ENCODE measurements around the gene EIF2B1.

Gene EIF2B1

GRCh38 chr12:123614531-123614930 is 19.0 kb downstream of the EIF2B1 start:
- no peak overlapping the region for H3K4me3 ChIP-seq (ENCODE audit: insufficient read depth, low read length, poor library complexity, severe bottlenecking)
- no peaks in the 10 kb centered on the region for H3K9me2 ChIP-seq (replicated peaks; ENCODE audit: insufficient read depth, low read length)
- no peaks in the 10 kb centered on the region for H3K27me3 ChIP-seq (ENCODE audit: low read length)
- H2AFZ ChIP-seq (ENCODE audit: low read depth, low read length, severe bottlenecking): no peak overlapping the region
- H4K20me1 ChIP-seq (ENCODE audit: low read depth, low read length): no peaks in the 10 kb centered on the region
- H3K9me3 ChIP-seq (ENCODE audit: insufficient read depth, low read length): no peaks in the 10 kb centered on the region
- TF ChIP-seq CTCF (IDR thresholded peaks at IDR 0.05; ENCODE audit: insufficient read depth, low read length, poor library complexity, severe bottlenecking) (no peak), EZH2phosphoT487 (conservative IDR thresholded peaks at IDR 0.05; ENCODE audit: low read length) (no peak)
- peaks cover 16% of the 10 kb centered on the region; the same call in 1 of the 2 replicates for H3F3A ChIP-seq (ENCODE audit: insufficient read depth)
- no peak overlapping the region for H3K9ac ChIP-seq (ENCODE audit: low read length)
- no peak overlapping the region for H3K27ac ChIP-seq (ENCODE audit: low read depth, low read length)
- no peak overlapping the region for H3K4me2 ChIP-seq (ENCODE audit: low read depth, low read length, poor library complexity, severe bottlenecking)
- H3K79me2 ChIP-seq (ENCODE audit: insufficient read depth, low read length): peaks cover 8% of the 10 kb centered on the region; the same call in 1 of the 2 replicates
- peaks cover 53% of the 10 kb centered on the region for H3K36me3 ChIP-seq (ENCODE audit: low read length)

GRCh38 chr12:123614110-123614509 is 19.4 kb downstream of the EIF2B1 start:
- Histone ChIP-seq H3K9me2 (replicated peaks; ENCODE audit: insufficient read depth, low read length) (no peaks in the 10 kb centered on the region), H3K79me2 (ENCODE audit: insufficient read depth, low read length) (peaks cover 8% of the 10 kb centered on the region; the same call in 1 of the 2 replicates), H4K20me1 (ENCODE audit: low read depth, low read length) (no peaks in the 10 kb centered on the region), H3K36me3 (ENCODE audit: low read length) (peaks cover 52% of the 10 kb centered on the region), H3K4me2 (ENCODE audit: low read depth, low read length, poor library complexity, severe bottlenecking) (no peak overlapping the region), H3K4me3 (ENCODE audit: insufficient read depth, low read length, poor library complexity, severe bottlenecking) (no peak overlapping the region), H3K27me3 (ENCODE audit: low read length) (no peaks in the 10 kb centered on the region), H3K9me3 (ENCODE audit: insufficient read depth, low read length) (no peaks in the 10 kb centered on the region), H3K9ac (ENCODE audit: low read length) (no peak overlapping the region), H3F3A (ENCODE audit: insufficient read depth) (peaks cover 13% of the 10 kb centered on the region; the same call in 1 of the 2 replicates), H3K27ac (ENCODE audit: low read depth, low read length) (no peak overlapping the region), H2AFZ (ENCODE audit: low read depth, low read length, severe bottlenecking) (no peak overlapping the region)
- TF ChIP-seq EZH2phosphoT487 (conservative IDR thresholded peaks at IDR 0.05; ENCODE audit: low read length): no peak
- TF ChIP-seq CTCF (IDR thresholded peaks at IDR 0.05; ENCODE audit: insufficient read depth, low read length, poor library complexity, severe bottlenecking): no peak

GRCh38 chr12:123608182-123608581 is 25.3 kb downstream of the EIF2B1 start:
- Histone ChIP-seq H3K9me3 (ENCODE audit: insufficient read depth, low read length) (no peaks in the 10 kb centered on the region), H3K4me3 (ENCODE audit: insufficient read depth, low read length, poor library complexity, severe bottlenecking) (no peak overlapping the region), H3K79me2 (ENCODE audit: insufficient read depth, low read length) (peaks cover 43% of the 10 kb centered on the region), H3K27ac (ENCODE audit: low read depth, low read length) (no peak overlapping the region), H3K9ac (ENCODE audit: low read length) (no peak overlapping the region), H3K36me3 (ENCODE audit: low read length) (peaks cover 47% of the 10 kb centered on the region), H2AFZ (ENCODE audit: low read depth, low read length, severe bottlenecking) (no peak overlapping the region), H4K20me1 (ENCODE audit: low read depth, low read length) (no peaks in the 10 kb centered on the region; the same call in 1 of the 2 replicates), H3K27me3 (ENCODE audit: low read length) (no peaks in the 10 kb centered on the region), H3F3A (ENCODE audit: insufficient read depth) (no peaks in the 10 kb centered on the region), H3K9me2 (replicated peaks; ENCODE audit: insufficient read depth, low read length) (no peaks in the 10 kb centered on the region), H3K4me2 (ENCODE audit: low read depth, low read length, poor library complexity, severe bottlenecking) (no peak overlapping the region)
- TF ChIP-seq CTCF (IDR thresholded peaks at IDR 0.05; ENCODE audit: insufficient read depth, low read length, poor library complexity, severe bottlenecking): no peak
- TF ChIP-seq EZH2phosphoT487 (conservative IDR thresholded peaks at IDR 0.05; ENCODE audit: low read length): no peak

All from SU-DHL-6 (cell line).